Panc1 (cell line): ENCODE results near the gene WAS.

Experiments
- CTCF ChIP-seq: fragments of 450-650 bp; IDR thresholded peaks from 2 replicates; pipeline ENCODE4 v1.5.1; 2017; ENCODE audit warnings: mild to moderate bottlenecking
- TCF7L2 ChIP-seq: IDR thresholded peaks from 2 replicates; pipeline ENCODE4 v1.6.1; 2011; ENCODE audit warnings: mild to moderate bottlenecking, low read depth, low read length, inconsistent platforms

- TF ChIP-seq CTCF (no peak), TCF7L2 (no peak)
These were observed 31.0 kb downstream of the WAS start for GRCh38 chrX:48714573-48714972.
